Stimulated activated CD8-positive, alpha-beta memory T cell treated with anti-CD3 and anti-CD28 coated beads, Interleukin-12 subunit alpha, Interleukin-12 subunit beta, amount 100 ng/mL, for 1 hour (primary cell): Measurements from ENCODE around the gene CCDC91.
A peak's percentile ranks its signal among the peaks of the same experiment; 100 is the strongest.
"Not testable (repeated sequence)": the region's sequence is repeated elsewhere in the genome, so short reads cannot be mapped to it uniquely, and the experiment has no call there.

ENCODE experiments used
- DNase-seq: peaks from one replicate; pipeline ENCODE4 v3.0.0-alpha.2; 2020; ENCODE audit warnings: low read depth

Gene CCDC91

DNA sequence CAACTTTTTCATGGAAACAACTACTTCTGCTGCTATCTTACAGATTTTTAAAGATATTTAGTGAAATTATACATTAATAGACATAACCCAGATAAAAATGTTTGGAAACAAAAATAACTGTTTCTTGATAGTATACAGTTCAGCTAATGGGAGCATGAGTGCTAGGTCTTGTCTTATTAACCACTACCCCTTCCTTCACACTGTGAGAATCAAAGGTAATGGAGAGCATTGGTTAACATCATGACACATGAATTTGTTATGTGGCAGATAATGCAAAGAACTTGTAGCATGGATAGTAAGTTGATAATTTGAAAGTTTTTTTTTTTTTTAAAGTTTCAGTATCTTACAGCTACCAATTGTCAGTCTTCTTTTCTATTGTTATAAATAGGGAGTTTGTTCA, 44.2 kb downstream of the CCDC91 start:
- DNase-seq = no peak

DNA sequence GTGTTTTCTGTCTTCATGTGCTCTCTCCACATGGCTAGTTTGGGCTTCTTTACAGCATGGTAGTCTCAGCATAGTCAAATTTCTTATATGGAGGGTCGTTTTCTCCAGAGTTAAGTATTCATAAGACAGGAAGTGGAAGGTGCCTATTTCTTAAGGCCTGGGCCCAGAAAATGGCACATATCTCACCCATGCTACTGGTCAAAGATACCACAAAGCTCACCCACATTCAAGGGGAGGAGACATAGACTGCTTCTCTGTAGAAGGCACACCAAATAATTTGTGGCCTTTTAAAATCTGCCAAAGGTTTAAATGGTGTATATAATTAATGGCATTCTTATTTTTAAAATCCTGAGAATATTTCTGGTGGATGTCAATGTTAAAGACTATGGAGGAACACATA, 44.8 kb downstream of the CCDC91 start:
- no peak for DNase-seq

DNA sequence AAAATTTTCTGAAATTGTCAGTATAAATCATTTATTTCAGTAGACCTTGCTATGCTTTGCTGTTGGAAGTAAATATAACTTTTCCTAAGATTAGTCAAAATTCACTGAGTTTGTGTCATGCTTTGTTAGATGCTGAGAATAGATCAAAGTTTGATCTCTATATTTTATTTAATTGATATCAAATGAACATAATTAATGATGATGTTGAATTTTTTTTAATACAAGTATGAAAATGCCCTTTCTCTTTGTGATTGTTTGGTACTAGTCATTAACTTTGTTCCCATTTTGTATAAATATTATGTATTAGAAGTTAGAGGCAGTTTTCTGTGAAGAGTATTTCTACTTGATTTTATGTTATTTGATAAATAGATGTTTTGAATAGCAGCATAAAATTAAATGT, 45.7 kb downstream of the CCDC91 start:
- DNase-seq = no peak

DNA sequence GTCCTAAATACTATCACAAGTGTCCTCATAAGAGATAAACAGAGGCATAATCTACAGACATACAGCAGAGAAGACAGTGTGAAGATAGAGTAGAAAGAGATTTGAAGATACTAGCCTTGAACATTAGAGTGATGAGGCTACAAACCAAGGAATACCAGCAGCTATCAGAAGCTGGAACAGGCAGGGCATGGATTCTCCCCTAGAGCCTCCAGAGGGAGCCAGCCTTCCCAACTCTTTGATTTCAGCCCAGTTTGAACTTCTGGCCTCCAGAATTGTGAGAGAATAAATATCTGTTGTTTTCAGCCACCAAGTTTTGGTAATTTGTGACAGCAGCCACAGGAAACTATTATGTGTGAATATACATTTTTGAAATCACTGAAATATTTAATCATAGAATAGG, 47.2 kb downstream of the CCDC91 start:
- no peak for DNase-seq

DNA sequence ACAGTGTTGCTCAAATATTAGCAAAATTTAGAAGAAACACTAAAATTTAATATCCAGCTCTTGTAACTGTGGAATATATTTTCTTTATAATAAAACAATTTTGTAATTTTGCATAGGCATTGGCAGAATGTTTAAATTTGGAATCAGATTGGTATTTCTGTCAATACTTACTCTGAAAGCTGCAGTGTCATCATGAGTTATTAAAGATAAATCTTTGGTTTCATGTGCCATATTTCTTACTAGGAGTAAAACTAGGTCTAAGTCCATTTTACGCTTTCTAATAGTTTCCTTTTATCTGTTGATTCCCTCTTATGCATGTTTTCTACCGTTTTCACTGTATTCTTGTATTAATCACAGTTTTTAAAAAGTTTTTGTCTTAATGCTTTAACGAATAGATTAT, 49.7 kb downstream of the CCDC91 start:
- DNase-seq = no peak

DNA sequence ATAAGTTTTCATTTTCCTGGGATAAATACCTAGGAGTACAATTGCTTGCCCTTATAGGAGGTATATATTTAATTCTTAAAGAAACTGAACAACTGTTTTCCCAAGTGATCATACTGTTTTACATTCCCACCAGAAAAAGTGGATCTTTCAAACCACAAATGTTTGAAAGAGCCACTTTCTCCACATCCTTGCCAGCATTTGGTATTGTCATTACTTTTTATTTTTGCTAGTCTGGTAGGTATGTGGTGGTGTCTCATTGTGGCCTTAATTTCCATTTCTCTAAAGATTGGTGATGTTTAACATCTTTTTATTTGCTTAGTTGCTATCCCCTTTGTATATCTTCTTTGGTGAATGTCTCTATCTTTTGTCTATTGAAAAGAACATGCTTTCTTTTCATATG, 50.6 kb downstream of the CCDC91 start:
- no peak for DNase-seq

DNA sequence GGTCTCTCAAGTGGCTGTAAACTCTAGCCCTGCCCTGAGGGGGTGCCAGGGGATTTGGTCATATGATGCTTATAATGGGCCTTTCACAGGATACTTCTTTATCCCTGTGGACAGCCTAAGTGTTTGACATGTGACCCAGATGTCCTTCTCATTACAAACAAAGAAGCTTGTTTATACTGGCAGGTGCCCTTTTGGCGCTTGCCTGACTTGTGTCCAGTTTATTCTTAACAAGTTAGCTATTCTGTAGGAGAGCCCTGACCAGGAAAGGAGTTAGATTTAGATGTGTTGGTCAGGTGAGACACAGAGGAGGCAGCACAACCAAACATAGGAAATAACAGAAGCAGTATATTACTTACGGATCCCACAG, 51.9 kb downstream of the CCDC91 start:
- DNase-seq = no peak

DNA sequence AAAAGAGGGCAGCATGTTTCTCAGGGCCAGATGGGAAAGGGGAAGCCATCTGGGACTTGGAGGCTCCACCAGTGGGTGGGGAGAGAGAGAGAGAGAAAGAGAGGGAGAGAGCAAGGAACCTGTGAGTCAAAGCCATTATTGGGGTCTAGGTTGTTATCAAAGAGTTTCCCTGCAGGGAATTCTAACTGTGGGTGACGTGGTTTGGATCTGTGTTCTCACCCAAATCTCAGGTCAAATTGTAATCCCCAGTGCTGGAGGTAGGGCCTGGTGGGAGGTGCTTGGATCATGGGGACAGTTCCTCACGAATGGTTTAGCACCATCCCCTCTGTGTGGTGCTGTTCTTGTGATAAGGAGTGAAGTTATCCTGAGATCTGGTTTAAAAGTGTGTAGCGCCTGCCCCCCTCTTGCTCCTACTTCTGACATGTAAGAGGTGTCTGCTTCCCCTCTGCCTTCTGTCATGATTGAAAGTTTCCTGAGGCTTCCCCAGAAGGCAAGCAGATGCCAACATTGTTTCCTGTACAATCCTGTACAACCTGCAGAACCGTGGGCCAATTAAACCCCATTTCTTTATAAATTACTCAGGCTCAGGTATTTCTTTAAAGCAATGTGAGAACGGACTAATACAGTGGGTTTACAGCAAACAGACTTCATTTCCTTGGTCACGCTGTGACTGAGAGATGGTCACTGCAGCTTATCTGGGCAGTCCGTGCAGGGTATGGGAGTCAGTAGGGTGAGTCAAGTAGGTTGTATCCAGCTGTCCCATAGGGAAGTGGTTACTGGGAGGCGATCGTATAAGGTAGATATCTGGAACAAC, 52.4 kb downstream of the CCDC91 start:
- no peak for DNase-seq

DNA sequence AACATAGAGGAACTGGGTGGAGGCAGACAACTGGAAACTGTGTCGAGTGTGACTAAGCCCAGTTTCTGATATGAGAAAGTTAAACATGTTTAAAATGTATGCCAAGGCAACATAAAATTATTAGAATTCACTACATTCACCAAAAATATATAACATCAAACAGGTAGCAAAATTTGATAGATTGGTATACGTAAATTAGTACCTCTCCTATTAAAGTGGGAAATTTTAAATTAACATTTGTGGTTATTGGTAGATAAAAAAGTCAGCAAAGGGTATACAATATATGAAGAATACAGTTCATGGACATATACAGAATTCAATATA, 53.0 kb downstream of the CCDC91 start:
- DNase-seq = no peak

DNA sequence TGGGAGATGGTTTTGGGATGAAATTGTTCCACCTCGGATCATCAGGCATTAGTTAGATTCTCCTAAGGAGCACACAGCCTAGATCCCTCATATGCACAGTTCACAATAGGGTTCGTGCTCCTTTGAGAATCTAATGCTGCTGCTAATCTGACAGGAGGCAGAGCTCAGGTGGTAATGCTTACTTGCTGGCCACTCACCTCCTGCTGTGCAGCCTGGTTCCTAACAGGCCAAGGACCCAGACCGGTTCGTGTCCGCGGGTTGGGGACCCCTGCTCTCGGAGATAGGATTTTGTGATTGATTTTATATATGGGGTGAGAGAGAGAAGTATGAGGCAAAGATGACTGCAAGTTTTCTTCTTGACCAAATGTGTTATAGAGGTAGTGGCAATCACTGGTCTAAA, 57.5 kb downstream of the CCDC91 start:
- no peak for DNase-seq

DNA sequence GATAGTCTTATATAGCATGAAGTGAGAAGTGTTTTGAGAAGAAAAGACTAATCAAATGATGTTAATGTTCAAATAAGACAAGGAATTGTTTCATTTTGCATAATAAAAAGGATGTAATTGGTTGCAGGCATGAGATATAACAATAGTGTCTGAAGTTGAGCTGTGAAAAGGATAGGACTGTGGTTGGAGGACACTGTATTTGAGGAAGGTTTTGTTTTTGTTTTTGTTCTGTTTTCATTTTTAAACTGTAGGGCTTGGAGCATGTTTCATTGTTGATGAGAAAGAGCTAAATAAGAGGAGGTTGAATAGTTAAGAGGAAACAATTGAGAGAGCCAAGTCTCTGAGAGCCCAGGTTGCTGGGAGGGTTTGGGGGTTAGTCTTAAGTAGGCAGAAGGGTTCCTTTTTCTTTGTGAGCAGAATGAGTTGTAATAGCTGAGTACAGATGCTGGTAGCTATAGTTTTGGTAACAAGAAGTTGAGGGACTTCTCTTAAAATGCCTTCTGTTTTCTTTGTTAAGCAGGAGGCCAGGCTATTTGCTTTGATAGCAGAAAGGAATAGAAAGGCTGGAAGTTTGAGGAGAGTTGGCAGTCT, 58.4 kb downstream of the CCDC91 start:
- DNase-seq = no peak

DNA sequence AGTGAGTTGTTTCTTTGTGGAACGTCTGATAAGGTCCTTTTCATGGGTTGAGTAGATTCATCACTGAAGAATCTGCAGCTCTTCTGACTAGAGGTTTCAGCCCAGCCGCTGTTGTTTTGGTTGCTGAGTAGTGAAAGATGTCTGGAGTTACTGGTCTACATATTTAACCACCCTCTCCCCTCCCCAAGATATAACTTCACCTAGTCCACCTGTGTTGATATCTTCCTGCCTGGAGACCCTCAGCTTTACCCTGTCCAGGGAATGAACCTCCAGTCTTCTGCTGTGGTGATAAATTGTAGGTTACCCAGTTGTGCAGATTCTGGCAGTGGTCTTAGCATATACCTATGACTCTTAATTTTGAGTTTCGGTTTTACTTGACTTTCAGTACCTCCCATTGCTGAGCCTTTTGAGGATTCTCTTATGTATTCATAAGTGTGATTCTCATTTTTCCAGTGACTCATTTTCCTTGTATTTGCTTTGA, 62.9 kb downstream of the CCDC91 start:
- peak; percentile 3 for DNase-seq

DNA sequence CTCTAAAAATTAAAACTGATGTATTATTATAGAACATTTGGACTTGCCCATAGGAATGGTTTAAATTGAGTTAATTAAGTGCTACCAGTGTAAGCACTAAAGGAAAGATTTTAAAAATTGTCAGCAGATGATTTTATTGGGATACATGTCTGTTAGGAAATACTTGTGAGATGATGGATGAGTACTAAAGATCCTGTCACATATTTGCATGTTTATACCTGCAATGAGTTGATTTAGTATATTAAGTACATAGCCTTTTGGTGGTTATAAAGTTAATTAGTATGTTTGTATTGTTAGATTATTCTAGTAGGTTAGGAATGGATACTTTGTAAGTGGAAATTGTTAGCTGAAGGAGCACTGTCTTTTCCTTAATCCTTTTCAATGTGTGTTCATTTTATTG, 67.2 kb downstream of the CCDC91 start:
- DNase-seq = no peak

DNA sequence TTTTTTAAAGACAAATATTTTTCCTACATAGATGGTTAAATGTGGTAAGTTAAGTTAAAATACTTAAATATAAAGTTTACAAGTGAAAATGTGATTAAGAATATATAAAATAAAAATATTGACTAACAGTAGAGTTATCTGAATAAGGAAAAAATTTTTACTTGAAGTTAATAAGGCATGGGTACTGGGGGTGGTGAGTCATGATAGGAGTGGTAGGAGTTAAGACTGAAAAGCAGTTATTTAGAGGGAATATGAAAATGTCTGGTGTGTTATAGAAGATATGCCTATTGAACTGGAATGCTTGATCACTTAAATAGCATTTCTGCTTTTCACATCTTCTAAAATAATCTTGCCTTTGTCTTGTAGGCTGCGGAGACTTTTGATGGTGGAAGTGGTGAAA, 68.7 kb downstream of the CCDC91 start:
- DNase-seq = no peak

DNA sequence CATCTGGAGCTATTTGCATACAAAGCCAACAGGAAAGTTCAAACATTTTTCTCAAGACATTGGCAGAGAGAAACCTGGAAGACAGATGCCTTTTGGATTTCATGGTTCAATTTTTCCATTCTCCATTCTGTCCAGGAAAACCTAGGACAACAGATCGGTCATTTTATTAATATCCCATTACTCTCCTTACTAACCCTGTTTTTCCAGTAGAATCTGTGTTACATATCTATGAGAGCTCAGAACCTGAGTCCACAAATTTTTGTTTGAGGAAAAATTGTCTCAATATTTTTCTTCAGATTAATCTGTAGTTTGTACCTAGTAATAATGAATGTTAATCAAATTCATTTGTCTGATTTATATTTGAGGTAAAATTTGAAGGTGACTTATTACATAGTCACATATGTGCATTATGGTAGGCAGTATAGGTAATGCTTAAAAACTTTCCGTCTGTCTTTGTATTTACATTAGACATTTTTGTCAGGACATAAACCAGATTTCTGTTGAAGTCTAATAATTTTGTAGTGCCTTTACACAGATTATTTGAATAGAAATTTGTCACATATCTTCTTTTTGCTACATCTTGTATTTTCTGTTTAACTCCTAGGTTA, 75.3 kb downstream of the CCDC91 start:
- DNase-seq = no peak

DNA sequence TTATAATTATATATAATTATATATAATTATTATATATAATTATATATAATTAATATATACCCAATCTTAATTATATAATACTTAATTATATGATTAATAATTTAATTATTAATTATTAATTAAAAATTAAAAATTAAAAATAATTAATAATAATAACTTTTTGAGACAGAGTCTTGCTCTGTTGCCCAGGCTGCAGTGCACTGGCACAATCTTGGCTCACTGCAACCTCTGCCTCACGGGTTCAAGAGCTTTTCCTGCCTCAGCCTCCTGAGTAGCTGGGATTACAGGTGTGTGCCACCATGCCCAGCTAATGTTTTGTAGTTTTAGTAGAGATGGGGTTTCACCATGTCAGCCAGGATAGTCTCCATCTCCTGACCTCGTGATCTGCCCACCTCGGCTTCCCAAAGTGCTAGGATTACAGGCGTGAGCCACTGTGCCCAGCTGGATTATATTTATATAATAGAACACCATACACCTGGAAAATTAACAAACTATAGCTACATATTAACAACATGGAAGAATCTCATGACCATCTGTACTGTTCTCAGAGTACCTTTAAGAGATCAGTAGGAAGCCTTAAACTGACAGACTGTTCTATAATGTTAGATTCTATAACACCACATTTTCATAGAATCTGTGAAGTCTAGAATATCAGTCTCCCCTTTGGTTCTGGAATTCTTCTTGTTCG, 77.8 kb downstream of the CCDC91 start:
- DNase-seq = not testable (repeated sequence)

DNA sequence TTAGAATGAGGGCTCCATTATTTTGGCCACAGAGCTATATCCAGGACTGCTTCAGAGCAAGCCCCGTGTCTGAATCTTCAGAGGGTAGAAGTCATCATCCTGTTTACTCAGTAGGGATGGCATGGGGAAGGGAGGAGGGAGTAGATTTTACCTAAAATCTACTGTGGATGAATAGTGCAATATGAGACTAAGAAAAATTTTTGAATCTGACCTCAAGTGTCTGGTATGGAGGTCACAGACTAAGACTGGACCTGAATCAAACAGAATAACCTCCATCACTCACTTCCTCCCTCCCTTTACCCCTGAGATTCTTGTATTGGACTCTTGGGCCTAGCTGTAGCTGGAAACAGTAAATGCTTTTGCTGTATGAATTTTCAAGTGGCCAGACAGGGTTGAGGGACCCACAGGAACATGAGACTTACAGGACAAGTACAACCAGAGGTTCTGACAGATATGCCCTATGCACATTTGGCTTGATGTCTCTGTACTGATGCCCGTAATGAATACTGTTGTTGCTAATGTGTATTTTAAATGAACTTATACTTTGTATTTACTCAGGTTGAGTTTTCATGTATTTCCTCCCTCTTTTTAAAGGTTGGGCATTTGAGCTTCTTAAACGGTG, 78.5 kb downstream of the CCDC91 start:
- DNase-seq = no peak

DNA sequence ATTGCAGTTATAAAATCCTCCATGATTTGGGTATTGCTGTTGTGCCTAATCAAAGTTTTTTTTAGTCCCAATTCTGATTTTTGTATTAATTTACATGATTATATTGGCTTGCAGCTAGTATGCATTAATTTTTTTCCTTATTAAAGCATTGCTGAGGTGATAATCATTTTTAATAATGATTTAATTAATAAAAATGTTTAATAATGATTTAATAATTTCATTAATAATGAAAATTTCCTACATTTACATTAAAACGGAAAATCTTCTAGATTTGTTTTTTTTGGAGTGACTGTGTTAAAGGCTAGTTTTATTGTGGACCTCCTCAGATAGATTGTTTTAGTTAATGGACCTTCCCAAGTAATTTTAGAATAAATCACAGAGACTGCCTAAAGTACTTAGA, 79.6 kb downstream of the CCDC91 start:
- no peak for DNase-seq

DNA sequence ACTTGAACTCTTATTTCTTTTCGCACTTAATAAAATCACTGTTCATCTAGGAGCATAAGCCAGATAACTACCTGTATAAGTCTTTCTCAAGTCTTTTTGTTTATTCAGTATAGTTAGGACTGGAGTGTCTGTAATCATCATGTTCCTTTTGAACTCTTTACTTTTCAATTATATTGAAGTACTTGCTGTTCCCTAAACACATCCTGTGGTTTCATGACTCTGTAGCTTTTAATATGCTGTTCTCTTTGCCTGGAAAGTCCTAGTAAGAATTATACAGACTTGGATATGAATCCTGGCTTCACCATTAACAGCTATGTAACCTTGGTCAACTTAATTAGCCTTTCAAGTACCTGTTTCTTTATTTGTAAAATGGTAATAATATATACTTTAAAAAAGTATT, 88.2 kb downstream of the CCDC91 start:
- DNase-seq = no peak

DNA sequence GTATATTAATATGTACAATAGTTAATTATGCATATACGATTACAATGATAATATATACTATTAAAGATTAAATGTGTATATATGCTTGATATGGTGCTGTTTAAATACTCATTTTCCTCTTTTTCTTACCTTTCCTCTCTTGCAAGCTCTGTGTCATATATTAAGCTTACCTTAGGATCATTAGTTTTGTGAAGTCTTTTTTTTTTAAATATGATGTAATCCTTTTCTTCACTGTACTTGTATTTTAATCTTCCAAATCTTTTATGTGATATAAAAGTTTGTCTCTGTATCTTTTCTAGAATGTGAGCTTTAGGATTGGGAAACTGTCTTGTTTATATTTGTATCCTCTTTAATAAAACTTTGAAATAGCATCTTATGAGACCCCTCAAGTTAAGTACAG, 88.7 kb downstream of the CCDC91 start:
- no peak for DNase-seq

DNA sequence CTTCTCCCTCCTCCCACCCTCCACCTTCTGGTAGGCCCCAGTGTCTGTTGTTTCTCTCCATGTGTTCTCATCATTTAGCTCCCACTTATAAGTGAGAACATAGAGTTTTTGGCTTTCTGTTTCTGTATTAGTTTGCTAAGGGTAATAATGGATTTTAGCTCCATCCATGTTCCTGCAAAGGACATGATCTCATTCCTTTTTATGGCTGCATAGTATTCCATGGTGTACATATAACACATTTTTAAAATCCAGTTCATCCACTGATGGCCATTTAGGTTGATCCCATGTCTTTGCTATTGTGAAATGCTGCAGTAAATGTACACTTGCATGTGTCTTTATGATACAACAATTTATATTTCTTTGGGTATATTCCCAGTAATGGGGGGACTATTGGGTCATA, 96.1 kb downstream of the CCDC91 start:
- DNase-seq = no peak

DNA sequence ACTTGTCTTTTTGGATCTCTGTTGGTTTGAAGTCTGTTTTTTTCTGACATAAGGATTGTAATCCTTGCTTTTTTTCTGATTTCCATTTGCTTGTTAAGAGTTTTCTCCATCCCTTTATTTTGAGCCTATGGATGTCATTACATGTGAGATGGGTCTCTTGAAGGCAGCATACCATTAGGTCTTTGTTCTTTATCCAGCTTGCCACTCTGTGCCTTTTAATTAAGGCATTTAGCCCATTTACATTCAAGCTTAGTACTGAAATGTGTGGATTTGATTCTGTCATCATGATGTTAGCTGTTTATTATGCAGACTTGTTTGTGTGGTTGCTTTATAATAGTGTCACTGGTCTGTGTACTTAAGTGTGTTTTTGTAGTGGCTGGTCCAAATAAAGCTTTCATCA, 100.0 kb downstream of the CCDC91 start:
- no peak for DNase-seq

DNA sequence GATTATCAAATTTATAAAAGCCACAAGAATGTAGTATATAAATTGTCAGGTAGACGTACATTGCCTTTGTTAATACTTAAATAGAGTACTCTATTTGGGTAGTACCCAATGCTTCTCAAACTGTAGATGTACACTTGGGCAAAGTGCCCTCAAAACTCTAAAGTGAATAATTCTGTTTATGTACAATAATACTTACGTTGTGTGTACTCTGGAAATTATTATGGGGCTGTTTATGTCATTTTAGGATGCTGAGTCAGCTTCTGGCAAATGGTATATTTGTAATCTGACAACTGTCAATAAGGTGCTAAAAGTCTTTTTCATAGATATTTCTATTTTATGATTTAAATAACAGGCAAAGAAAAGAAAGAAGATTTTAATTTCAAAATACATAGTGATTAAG, 102.4 kb downstream of the CCDC91 start:
- DNase-seq = no peak
